GM06990 (cell line): Measurements from ENCODE around the gene CXCL12.

Experiments used
- DNase-seq: peaks from one replicate; pipeline ENCODE4 v3.0.0-alpha.2; 2011; ENCODE audit not compliant: insufficient read length; ENCODE audit errors: extremely low read depth
- H3K27me3 ChIP-seq: replicated peaks from 2 replicates; pipeline ENCODE4 v1.6.0; 2011; ENCODE audit warnings: low read length; ENCODE audit not compliant: control insufficient read depth, insufficient read depth
- H3K36me3 ChIP-seq: 2 replicates; pipeline ENCODE4 v1.5.1; 2011; ENCODE audit warnings: low read length; ENCODE audit not compliant: control insufficient read depth, insufficient read depth
- H3K4me3 ChIP-seq: replicated peaks from 2 replicates; pipeline ENCODE4 v1.5.1; 2011; ENCODE audit warnings: low read depth, mild to moderate bottlenecking, control low read depth, low read length
- TF ChIP-seq, protein P1 (sequence below): IDR thresholded peaks from 2 replicates; pipeline ENCODE4 v1.5.1; 2011; ENCODE audit warnings: low read length, control low read depth, mild to moderate bottlenecking, inconsistent platforms; ENCODE audit not compliant: insufficient read depth, poor library complexity, severe bottlenecking

Gene CXCL12

DNA sequence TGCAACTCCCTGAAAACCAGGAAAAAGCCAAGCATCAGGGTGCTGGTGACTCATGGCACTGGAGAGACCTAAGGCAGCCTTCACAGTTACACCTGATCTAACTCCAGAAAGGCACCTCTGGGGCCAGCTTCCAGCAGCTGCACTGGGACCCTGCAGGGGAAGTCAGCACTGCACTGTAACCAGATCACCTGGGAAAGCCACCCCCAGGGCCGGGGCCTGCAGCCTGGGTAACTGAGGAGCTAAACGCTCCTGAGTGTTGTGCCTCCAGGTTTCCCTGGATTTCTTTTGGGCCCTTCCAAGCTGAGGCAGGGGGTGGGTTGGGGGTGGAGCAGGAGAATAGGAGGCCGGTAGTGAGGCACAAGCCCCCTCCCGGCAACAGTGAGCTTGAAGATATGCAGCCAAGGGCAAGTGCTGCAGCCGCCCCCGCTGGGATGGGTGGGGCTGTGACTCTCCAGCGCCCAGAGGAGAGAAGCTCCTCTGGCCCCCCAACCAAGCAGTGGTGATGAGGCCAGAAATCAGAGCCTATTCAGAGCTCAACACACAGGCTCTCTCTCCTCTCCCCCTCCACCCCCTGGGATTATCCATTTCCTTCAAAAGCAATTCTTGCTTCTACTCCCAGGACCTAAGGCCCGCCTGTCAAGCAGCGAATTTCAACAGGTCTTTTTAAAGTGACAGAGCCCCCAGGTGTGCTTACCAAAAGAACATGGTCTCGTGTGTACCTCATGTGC is 2.6 kb downstream of the CXCL12 start:
- TF ChIP-seq, protein P1, sequence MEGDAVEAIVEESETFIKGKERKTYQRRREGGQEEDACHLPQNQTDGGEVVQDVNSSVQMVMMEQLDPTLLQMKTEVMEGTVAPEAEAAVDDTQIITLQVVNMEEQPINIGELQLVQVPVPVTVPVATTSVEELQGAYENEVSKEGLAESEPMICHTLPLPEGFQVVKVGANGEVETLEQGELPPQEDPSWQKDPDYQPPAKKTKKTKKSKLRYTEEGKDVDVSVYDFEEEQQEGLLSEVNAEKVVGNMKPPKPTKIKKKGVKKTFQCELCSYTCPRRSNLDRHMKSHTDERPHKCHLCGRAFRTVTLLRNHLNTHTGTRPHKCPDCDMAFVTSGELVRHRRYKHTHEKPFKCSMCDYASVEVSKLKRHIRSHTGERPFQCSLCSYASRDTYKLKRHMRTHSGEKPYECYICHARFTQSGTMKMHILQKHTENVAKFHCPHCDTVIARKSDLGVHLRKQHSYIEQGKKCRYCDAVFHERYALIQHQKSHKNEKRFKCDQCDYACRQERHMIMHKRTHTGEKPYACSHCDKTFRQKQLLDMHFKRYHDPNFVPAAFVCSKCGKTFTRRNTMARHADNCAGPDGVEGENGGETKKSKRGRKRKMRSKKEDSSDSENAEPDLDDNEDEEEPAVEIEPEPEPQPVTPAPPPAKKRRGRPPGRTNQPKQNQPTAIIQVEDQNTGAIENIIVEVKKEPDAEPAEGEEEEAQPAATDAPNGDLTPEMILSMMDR = no peak
- no peak for DNase-seq

DNA sequence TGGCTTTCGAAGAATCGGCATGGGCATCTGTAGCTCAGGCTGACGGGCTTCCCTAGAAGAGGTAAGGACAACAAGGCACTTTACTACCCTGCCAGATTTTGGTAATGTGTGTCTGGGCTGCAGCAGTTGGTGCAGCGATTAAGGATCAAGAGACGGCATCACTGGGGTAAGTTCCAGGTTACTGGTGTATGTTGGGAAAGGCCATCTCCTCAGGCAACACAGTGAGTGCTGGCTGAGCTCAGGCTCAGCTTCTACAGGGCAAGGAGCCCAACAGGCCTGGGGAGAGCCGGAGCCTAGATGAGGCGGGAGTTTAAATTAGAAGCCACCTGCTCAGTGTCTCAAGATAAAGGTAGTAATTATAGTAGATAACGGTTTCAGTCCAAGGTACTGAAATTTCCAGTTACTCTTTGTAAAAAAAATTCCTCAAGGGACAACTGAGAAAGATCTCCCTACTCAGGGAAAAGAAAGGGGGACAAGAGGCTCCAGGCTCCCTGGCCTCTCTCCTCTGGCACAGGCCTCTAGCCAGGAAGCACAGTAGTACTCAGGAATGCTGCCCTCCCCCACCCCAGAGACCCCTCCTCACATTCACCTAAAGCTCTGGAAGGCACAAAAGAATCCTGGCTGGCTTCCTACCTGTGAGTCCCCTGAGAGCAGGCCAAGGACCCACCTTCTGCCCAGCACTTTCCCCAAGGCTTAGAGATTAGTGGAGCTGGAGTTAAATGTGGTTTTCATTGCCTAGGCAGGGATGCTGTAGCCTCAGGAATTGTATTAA is 3.9 kb downstream of the CXCL12 start:
- TF ChIP-seq, protein P1 = no peak
- no peak overlapping the region for H3K4me3 ChIP-seq
- no peaks in the 10 kb centered on the region; the same call in 1 of the 2 replicates for H3K27me3 ChIP-seq
- no peak for DNase-seq
- no peaks in the 10 kb centered on the region for H3K36me3 ChIP-seq

More for the DNA sequence above, 2.6 kb downstream of the CXCL12 start:
- no peaks in the 10 kb centered on the region for H3K36me3 ChIP-seq
- H3K4me3 ChIP-seq = no peak overlapping the region
- no peaks in the 10 kb centered on the region; the same call in 1 of the 2 replicates for H3K27me3 ChIP-seq

DNA sequence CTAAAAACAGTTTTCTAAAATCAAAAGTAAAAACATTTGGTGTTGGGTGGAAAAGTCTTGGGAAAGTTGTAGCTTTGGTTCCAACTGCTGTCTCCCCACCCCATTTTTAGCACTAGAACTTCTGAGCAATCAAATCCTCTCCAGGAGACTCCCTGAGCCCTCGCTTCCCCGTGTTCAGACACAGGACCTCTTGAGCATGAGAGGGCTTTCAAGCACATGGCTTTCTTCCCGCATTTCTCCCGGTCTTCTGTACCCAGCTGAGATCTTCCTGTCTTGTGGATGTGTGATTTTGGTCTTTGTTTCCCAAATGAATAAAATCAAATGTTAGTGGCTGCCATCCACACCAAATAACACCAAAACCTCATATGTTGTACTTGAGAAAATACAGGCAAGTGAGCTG is 5.0 kb downstream of the CXCL12 start:
- TF ChIP-seq, protein P1 = no peak
- no peak for DNase-seq
- Histone ChIP-seq H3K27me3 (no peaks in the 10 kb centered on the region; the same call in 1 of the 2 replicates), H3K36me3 (no peaks in the 10 kb centered on the region), H3K4me3 (no peak overlapping the region)

DNA sequence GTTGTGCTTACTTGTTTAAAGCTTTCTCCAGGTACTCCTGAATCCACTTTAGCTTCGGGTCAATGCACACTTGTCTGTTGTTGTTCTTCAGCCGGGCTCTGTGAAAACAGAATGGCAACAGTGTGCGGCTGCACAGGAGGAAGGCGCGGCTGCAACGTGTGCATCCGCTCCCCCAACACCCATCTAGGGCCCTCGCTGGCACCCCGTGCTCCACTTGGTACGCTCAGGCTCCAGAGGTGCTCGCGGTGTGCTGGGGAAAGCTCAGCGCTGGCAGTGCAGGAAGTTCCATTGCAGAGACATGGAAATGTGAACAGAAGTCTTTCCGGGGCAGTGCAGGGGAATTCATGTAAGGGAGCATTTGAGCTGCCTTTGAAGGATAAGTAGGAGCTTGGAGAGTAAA is 6.3 kb downstream of the CXCL12 start:
- H3K36me3 ChIP-seq = no peaks in the 10 kb centered on the region
- TF ChIP-seq, protein P1 = no peak
- no peak overlapping the region for H3K4me3 ChIP-seq
- no peak for DNase-seq
- H3K27me3 ChIP-seq = no peaks in the 10 kb centered on the region; the same call in 1 of the 2 replicates

DNA sequence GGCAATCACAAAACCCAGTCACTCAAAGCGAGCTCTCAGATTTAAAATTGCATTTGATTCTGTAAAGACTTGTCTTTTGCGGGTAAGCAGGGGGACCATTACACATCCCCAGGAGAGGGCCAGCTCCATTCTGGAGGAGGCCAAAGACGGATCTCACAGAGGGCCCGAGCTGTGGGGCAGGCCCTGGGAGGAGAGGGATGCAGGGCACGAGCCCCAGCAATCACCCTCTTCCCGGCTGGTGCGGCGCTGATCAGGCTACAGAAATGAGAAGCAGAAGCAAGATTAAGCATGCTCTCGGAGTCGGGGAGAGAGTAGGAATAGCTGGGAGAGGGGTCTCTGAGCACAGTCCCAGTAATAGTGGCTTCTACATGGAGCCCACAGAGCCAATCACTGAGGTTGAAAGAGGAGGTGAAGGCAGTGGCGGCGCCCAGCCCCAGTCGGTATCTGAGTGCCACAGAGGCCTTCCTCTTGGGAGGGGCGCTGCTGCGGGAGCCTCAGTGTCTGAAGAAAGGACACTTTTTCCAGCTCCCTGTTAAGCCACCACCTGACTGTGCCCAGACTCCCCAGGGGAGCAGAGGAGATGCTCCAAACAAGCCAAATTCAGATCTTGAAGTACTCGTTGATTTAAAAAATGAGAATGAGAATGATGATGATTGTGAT is 7.1 kb downstream of the CXCL12 start:
- Histone ChIP-seq H3K4me3 (no peak overlapping the region), H3K36me3 (no peaks in the 10 kb centered on the region), H3K27me3 (no peaks in the 10 kb centered on the region)
- TF ChIP-seq, protein P1 = no peak
- DNase-seq = no peak
